SK-N-SH (cell line): Measurements from ENCODE around the gene ZNF474.

ENCODE experiments used
- EP300 ChIP-seq, 2 experiments: IDR thresholded peaks; 2 replicates each; pipeline versions ENCODE4 v1.4.0 to v1.6.1; 2012; ENCODE audit warnings: borderline replicate concordance in 1 of 2, low read depth in 1 of 2, low read length in 1 of 2
- FOXJ3 ChIP-seq: sonication (generic); formaldehyde crosslinking; IDR thresholded peaks from 2 replicates; pipeline ENCODE4 v1.5.1; 2020; ENCODE audit warnings: mild to moderate bottlenecking, missing genetic modification reagents
- MXI1 ChIP-seq: IDR thresholded peaks from 2 replicates; pipeline ENCODE4 v1.6.1; 2012; ENCODE audit warnings: mild to moderate bottlenecking, low read depth, low read length, improper control_type of control experiment
- POLR2AphosphoS5 ChIP-seq: IDR thresholded peaks from 2 replicates; pipeline ENCODE4 v1.6.1; 2012; ENCODE audit warnings: low read depth, low read length
- RXRA ChIP-seq: IDR thresholded peaks from 2 replicates; pipeline ENCODE4 v1.4.0; 2012; ENCODE audit warnings: low read depth, mild to moderate bottlenecking, borderline replicate concordance
- TCF12 ChIP-seq: IDR thresholded peaks from 2 replicates; pipeline ENCODE4 v1.4.0; 2012
- TF ChIP-seq, protein P1 (sequence below): fragments of 200-600 bp; sonication (generic); IDR thresholded peaks from 2 replicates; pipeline ENCODE4 v1.6.1; 2017; ENCODE audit warnings: antibody characterized with exemption, mild to moderate bottlenecking, moderate library complexity
- TF ChIP-seq, protein P2 (sequence below): IDR thresholded peaks from 2 replicates; pipeline ENCODE4 v1.4.0; 2012; ENCODE audit warnings: low read depth, borderline replicate concordance

DNA sequence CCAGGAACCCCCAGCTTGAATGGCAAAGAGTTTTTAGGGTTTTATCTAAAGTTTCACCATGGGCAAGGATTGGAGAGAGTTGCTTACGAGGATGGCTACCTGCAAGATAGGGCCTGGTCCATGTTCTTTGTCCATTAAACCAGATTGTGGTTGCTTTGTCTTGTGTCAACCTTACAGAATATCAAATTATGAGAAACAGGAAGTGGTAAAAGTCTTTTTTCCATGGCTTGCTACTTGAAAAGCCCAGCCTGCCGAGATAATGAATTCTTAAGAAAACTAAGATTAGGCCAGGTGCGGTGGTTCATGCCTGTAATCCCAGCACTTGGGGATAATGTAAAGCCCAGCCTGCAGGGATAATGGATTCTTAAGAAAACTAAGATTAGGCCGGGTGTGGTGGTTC lies 24.4 kb downstream of the ZNF474 start:
- TF ChIP-seq POLR2AphosphoS5 (no peak), FOXJ3 (no peak), RXRA (no peak), EP300 (IDR thresholded peaks at IDR 0.05; ENCODE audit: borderline replicate concordance in 1 of 2, low read depth in 1 of 2, low read length in 1 of 2) (no peak), TCF12 (no peak), MXI1 (no peak)
- TF ChIP-seq, protein P1, sequence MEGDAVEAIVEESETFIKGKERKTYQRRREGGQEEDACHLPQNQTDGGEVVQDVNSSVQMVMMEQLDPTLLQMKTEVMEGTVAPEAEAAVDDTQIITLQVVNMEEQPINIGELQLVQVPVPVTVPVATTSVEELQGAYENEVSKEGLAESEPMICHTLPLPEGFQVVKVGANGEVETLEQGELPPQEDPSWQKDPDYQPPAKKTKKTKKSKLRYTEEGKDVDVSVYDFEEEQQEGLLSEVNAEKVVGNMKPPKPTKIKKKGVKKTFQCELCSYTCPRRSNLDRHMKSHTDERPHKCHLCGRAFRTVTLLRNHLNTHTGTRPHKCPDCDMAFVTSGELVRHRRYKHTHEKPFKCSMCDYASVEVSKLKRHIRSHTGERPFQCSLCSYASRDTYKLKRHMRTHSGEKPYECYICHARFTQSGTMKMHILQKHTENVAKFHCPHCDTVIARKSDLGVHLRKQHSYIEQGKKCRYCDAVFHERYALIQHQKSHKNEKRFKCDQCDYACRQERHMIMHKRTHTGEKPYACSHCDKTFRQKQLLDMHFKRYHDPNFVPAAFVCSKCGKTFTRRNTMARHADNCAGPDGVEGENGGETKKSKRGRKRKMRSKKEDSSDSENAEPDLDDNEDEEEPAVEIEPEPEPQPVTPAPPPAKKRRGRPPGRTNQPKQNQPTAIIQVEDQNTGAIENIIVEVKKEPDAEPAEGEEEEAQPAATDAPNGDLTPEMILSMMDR: no peak
- TF ChIP-seq, protein P2, sequence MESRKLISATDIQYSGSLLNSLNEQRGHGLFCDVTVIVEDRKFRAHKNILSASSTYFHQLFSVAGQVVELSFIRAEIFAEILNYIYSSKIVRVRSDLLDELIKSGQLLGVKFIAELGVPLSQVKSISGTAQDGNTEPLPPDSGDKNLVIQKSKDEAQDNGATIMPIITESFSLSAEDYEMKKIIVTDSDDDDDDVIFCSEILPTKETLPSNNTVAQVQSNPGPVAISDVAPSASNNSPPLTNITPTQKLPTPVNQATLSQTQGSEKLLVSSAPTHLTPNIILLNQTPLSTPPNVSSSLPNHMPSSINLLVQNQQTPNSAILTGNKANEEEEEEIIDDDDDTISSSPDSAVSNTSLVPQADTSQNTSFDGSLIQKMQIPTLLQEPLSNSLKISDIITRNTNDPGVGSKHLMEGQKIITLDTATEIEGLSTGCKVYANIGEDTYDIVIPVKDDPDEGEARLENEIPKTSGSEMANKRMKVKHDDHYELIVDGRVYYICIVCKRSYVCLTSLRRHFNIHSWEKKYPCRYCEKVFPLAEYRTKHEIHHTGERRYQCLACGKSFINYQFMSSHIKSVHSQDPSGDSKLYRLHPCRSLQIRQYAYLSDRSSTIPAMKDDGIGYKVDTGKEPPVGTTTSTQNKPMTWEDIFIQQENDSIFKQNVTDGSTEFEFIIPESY: no peak
